Muscle of leg (tissue), 11 donors: ENCODE data around the gene ZNF532. TPM values are rescaled to one million over a fixed set of nuclear protein-coding genes. Genes with fewer than 3 reads are reported as not detected.

Experiments used
- DNase-seq: peaks from one replicate; pipeline ENCODE4 v3.0.0; 2013
- H3K27ac ChIP-seq: one replicate; pipeline ENCODE4 v1.5.1; 2013; ENCODE audit warnings: mild to moderate bottlenecking, low read length, control low read depth
- H3K27me3 ChIP-seq: one replicate; pipeline ENCODE4 v1.6.1; 2013; ENCODE audit warnings: low read length; ENCODE audit not compliant: control insufficient read depth, insufficient read depth
- H3K36me3 ChIP-seq: one replicate; pipeline ENCODE4 v1.6.1; 2013; ENCODE audit warnings: low read length; ENCODE audit not compliant: control insufficient read depth, insufficient read depth
- H3K4me1 ChIP-seq: one replicate; pipeline ENCODE4 v1.6.1; 2013; ENCODE audit warnings: low read length; ENCODE audit not compliant: control insufficient read depth, insufficient read depth
- H3K4me3 ChIP-seq: one replicate; pipeline ENCODE4 v1.5.1; 2013; ENCODE audit warnings: low read length, control low read depth
- H3K9me3 ChIP-seq: replicated peaks from 2 replicates; pipeline ENCODE4 v1.6.1; 2013; ENCODE audit warnings: low read depth, low read length; ENCODE audit not compliant: control insufficient read depth
- whole genome bisulfite sequencing: methylation state at CpG from one replicate; pipeline ENCODE4 v1.1.5; 2013; ENCODE audit warnings: missing lambda C conversion rate; ENCODE audit not compliant: insufficient coverage; 5-methylcytosine and 5-hydroxymethylcytosine counted together
- polyA plus RNA-seq, 8 donors: library from polyadenylated mRNA; unstranded; fragments of 120-200 nt; gene quantifications; one replicate each; pipeline versions ENCODE4 v1.2.1 to v1.2.3, GENCODE V29; 2013; ENCODE audit warnings: inconsistent platforms in 1 of 8, low replicate concordance in 1 of 8; ENCODE audit not compliant: insufficient read length in 8 of 8, insufficient read depth in 1 of 8
- total RNA-seq: library from RNA; stranded (reverse); fragments of 120-200 nt; gene quantifications from one replicate; pipeline ENCODE4 v1.2.4, GENCODE V29; 2013

ZNF532 gene
- total and polyA plus RNA-seq, 9 donors: 46.2 to 75.7 (median 64.6) TPM

- Histone ChIP-seq H3K27me3 (no peaks in the 10 kb centered on the region), H3K4me1 (peaks cover 14% of the 10 kb centered on the region), H3K27ac (no peak overlapping the region), H3K36me3 (no peaks in the 10 kb centered on the region), H3K9me3 (peaks cover 3% of the 10 kb centered on the region), H3K4me3 (no peak overlapping the region)
- no peak for DNase-seq
- WGBS: 49% methylated on average over 5 of the region's 13 CpGs
Measured at GRCh38 chr18:59008302-59008974, 143.8 kb downstream of the ZNF532 start.

DNA sequence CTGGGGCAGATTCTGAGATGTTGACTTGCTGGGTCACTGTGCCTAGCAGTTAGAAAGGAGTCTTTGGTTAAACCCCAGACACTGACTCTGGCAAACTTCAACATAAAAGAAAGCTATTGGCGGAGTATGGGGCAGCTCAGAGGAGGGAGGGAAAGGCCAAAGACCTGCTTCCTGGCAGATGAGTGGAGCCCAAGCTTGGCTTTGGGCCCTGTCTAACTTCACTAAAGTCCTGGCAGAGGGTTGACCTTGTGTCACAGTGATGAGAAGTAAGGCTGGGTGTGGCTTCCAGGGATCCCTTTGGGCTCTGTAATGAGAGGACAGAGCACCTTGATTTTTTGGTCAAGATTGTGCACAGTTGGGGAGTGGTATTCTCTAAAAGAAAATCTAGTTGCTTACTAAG, 145.2 kb downstream of the ZNF532 start:
- peaks cover 12% of the 10 kb centered on the region for H3K4me1 ChIP-seq
- H3K27me3 ChIP-seq: no peaks in the 10 kb centered on the region
- DNase-seq: no peak
- no peak overlapping the region for H3K27ac ChIP-seq
- H3K36me3 ChIP-seq: no peaks in the 10 kb centered on the region
- H3K9me3 ChIP-seq: peaks cover 3% of the 10 kb centered on the region
- WGBS: 100% methylated on average over 1 of the region's 1 CpG
- H3K4me3 ChIP-seq: no peak overlapping the region

DNA sequence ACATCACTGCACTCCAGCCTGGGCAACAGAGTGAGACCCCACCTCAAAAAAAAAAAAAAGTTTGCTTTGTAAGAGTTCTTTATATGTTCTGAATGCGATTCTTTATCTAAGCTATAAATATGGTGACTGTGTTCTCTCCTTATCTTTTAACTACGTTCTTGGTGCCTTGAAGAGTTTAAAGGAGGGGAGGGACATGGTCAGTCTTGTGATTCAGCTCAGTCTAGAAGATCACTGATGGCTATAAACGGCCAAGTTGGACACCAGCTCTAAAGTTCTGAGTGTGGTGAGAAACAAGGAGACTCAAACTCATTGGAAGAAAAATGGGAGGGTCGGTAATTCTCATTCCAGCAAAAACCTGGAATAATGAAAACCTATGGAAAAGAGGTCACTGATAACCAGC, 146.6 kb downstream of the ZNF532 start:
- Histone ChIP-seq H3K9me3 (peaks cover 5% of the 10 kb centered on the region), H3K27ac (no peak overlapping the region), H3K4me3 (no peak overlapping the region), H3K36me3 (no peaks in the 10 kb centered on the region), H3K4me1 (peaks cover 2% of the 10 kb centered on the region), H3K27me3 (no peaks in the 10 kb centered on the region)
- DNase-seq: no peak
- 64% methylated on average over 2 of the region's 4 CpGs for WGBS

GRCh38 chr18:59011786-59012185, 147.1 kb downstream of the ZNF532 start:
- Histone ChIP-seq H3K4me1 (peaks cover 2% of the 10 kb centered on the region), H3K27ac (no peak overlapping the region), H3K36me3 (no peaks in the 10 kb centered on the region), H3K27me3 (no peaks in the 10 kb centered on the region), H3K4me3 (no peak overlapping the region), H3K9me3 (peaks cover 5% of the 10 kb centered on the region)
- no peak for DNase-seq
- 86% methylated on average over 2 of the region's 5 CpGs for WGBS

- Histone ChIP-seq H3K27me3 (no peaks in the 10 kb centered on the region), H3K4me3 (no peak overlapping the region), H3K9me3 (peaks cover 8% of the 10 kb centered on the region), H3K27ac (no peak overlapping the region), H3K36me3 (no peaks in the 10 kb centered on the region), H3K4me1 (peaks cover 2% of the 10 kb centered on the region)
- 51% methylated on average over 4 of the region's 6 CpGs for WGBS
- DNase-seq: no peak
Measured at GRCh38 chr18:59012815-59013705, 148.4 kb downstream of the ZNF532 start.

GRCh38 chr18:59013744-59014143, 149.1 kb downstream of the ZNF532 start:
- peaks cover 2% of the 10 kb centered on the region for H3K4me1 ChIP-seq
- WGBS: no CpG with 5 or more reads among the region's 2 CpGs
- peaks cover 9% of the 10 kb centered on the region for H3K9me3 ChIP-seq
- no peaks in the 10 kb centered on the region for H3K27me3 ChIP-seq
- no peak for DNase-seq
- no peak overlapping the region for H3K4me3 ChIP-seq
- H3K27ac ChIP-seq: no peak overlapping the region
- no peaks in the 10 kb centered on the region for H3K36me3 ChIP-seq

DNA sequence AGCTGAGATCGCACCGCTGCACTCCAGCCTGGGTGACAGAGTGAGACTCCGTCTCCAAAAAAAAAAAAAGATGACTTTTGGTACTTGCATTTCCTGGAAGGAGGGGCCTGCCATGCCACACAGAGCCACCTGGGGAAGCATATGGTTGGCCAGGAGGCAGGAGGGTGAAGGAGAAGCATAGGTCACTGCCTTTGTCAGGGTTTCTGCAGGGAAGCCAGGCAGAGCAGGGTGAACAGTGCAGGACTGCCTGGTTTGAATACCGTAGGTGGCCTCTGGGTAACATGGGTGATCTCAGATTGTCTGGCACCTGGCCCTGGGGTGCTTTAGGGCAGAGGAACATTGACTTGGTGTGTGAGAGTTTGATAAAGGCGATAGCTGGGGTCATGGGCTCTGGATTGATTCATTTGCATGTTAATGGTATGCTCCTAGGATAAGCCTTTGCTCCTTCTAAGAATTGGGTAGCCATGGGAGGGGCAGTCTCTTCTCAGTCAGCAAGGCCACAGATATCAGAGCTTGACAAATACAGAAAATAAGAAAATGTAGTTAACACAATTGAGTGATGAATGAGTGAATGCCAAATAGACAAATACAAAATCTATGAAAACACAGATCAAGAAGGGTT, 151.0 kb downstream of the ZNF532 start:
- Histone ChIP-seq H3K27me3 (no peaks in the 10 kb centered on the region), H3K4me1 (peaks cover 2% of the 10 kb centered on the region), H3K27ac (no peak overlapping the region), H3K36me3 (no peaks in the 10 kb centered on the region), H3K4me3 (no peak overlapping the region), H3K9me3 (peaks cover 10% of the 10 kb centered on the region)
- no peak for DNase-seq
- 98% methylated on average over 5 of the region's 5 CpGs for WGBS

- H3K4me1 ChIP-seq: peaks cover 24% of the 10 kb centered on the region
- no peak overlapping the region for H3K4me3 ChIP-seq
- H3K9me3 ChIP-seq: peaks cover 6% of the 10 kb centered on the region
- no peaks in the 10 kb centered on the region for H3K36me3 ChIP-seq
- DNase-seq: peak; percentile 56
- peak overlapping the region; percentile 48 for H3K27ac ChIP-seq
- WGBS: no CpG with 5 or more reads among the region's 1 CpG
- no peaks in the 10 kb centered on the region for H3K27me3 ChIP-seq
Measured at GRCh38 chr18:59021500-59021899, 156.8 kb downstream of the ZNF532 start.

- H3K4me1 ChIP-seq: peaks cover 31% of the 10 kb centered on the region
- no peaks in the 10 kb centered on the region for H3K36me3 ChIP-seq
- WGBS: 37% methylated on average over 7 of the region's 10 CpGs
- H3K27me3 ChIP-seq: no peaks in the 10 kb centered on the region
- peak overlapping the region; percentile 58 for H3K27ac ChIP-seq
- peaks cover 4% of the 10 kb centered on the region for H3K9me3 ChIP-seq
- H3K4me3 ChIP-seq: no peak overlapping the region
- DNase-seq: peak; percentile 91
Measured at GRCh38 chr18:59022167-59022945, 157.7 kb downstream of the ZNF532 start.
